Stimulated activated CD4-positive, alpha-beta T cell treated with anti-CD3 and anti-CD28 coated beads, Interleukin-15, amount 100 ng/mL, for 24 hours (primary cell): Measurements from ENCODE around the gene ARHGAP24.
A peak's percentile ranks its signal among the peaks of the same experiment; 100 is the strongest.

ENCODE experiments used
- DNase-seq: peaks from one replicate; pipeline ENCODE4 v3.0.0-alpha.2; 2020

Gene ARHGAP24

DNA sequence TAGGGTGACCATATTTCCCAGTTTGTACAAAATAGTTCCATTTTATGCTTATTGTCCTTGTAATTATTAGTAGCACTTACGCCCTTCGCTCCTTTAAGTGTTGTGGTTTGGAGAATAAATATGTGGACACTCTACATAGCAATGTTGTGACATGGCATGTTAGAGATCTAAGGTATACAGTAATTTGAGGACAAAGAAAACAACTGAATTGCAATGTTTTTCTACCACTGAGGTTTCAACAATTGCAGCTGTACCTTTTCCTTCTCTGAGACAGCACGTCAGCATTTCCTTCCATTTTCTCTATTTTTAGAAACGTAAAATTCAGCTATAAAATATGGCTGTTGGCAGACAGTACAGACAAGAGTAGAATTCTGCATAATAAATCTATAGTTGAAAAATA, 561.8 kb downstream of the ARHGAP24 start:
- no peak for DNase-seq

- DNase-seq: no peak
Measured at GRCh38 chr4:86038037-86038436, 563.1 kb downstream of the ARHGAP24 start.

DNA sequence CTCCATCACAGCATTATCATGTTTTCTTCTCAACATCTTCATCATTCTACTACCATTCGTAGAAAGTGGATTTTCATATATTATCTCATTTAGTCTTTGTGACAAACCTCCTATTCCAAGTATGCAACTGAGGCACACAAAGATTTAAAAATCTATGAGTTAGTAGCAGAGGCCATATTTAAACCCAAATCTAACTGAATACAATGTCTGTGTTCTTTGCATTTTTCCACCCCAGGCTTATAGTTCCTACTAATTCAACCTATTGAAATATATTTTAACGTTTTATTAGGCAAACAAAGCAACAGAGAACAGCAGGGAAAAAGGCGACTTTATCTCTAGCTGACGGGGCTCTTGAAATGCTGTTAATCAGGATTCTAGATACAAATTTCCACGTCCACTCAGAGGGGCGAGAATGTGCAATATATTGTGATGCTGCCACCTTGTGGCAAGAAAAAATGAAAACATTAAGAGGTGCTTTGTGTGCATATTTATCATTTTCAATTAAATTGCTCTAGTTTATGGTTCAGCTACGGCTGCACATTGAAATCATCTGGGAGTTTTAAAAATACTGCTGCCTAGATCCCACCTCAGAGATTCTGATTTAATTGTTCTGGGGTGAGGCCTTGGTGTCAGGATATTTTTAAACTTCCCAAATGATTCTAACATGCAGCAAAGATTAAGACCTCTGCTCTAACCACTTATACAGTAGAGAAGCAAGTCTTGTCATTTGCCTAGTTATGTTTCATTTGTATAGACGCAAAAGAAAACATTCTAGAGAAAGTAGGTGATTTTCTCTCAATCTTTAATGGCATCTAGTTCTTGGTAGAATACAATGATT, 569.0 kb downstream of the ARHGAP24 start:
- DNase-seq: peak; percentile 1

GRCh38 chr4:86044593-86044985, 569.6 kb downstream of the ARHGAP24 start:
- no peak for DNase-seq

DNA sequence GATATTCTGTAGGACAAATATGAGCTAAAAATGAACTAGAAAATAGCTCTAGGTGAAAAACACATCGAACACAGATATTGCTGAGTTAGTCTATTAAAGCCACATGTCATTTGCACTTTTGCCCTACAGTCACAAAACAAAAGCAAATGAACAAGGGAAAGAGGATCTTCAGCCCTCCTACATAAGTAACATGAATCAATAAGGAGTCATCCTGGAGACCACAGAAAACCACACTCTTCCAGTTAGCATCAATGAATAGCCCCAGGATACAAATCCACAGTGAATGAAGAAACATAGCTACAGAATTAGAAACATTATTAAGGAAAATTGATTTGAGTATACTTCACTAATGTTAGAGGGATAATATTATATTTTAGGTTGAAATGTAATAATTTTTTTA, 573.5 kb downstream of the ARHGAP24 start:
- no peak for DNase-seq

GRCh38 chr4:86050496-86050895, 575.5 kb downstream of the ARHGAP24 start:
- no peak for DNase-seq
